GM12865 (cell line): ENCODE results near the gene KLK2.
"Not testable (repeated sequence)": the region's sequence is repeated elsewhere in the genome, so short reads cannot be mapped to it uniquely, and the experiment has no call there.

Source experiments
- DNase-seq: peaks from one replicate; pipeline ENCODE4 v3.0.0; 2010; ENCODE audit warnings: low read depth
- H3K4me3 ChIP-seq: 2 replicates; pipeline ENCODE4 v1.5.1; 2011; ENCODE audit warnings: mild to moderate bottlenecking, low read depth, low read length, control low read depth
- CTCF ChIP-seq: IDR thresholded peaks from 2 replicates; pipeline ENCODE4 v1.5.1; 2011; ENCODE audit warnings: low read length, control low read depth, low read depth, inconsistent platforms; ENCODE audit not compliant: insufficient read depth; ENCODE audit errors: missing control alignments

The KLK2 gene

GRCh38 chr19:50893047-50893736, 20.0 kb downstream of the KLK2 start:
- peak; percentile 35 for DNase-seq
- H3K4me3 ChIP-seq, result no peak overlapping the region
- TF ChIP-seq CTCF, result peak; percentile 16

GRCh38 chr19:50894478-50895356, 21.5 kb downstream of the KLK2 start:
- H3K4me3 ChIP-seq, result no peak overlapping the region
- no peak for TF ChIP-seq CTCF
- DNase-seq, result no peak

GRCh38 chr19:50896089-50896590, 22.9 kb downstream of the KLK2 start:
- H3K4me3 ChIP-seq, DNase-seq: not testable (repeated sequence)

GRCh38 chr19:50896591-50897190, 23.5 kb downstream of the KLK2 start:
- H3K4me3 ChIP-seq, result no peak overlapping the region; the same call in 1 of the 2 replicates
- no peak for TF ChIP-seq CTCF
- peak; percentile 97 for DNase-seq

- peak; percentile 80 for DNase-seq
- H3K4me3 ChIP-seq, result no peak overlapping the region; the same call in 1 of the 2 replicates
- no peak for TF ChIP-seq CTCF
Measured at GRCh38 chr19:50897191-50897607, 24.0 kb downstream of the KLK2 start.

- TF ChIP-seq CTCF, result peak; percentile 5
- no peak overlapping the region for H3K4me3 ChIP-seq
Measured at GRCh38 chr19:50897612-50898011, 24.4 kb downstream of the KLK2 start.

GRCh38 chr19:50898018-50898417, 24.8 kb downstream of the KLK2 start:
- no peak for TF ChIP-seq CTCF
- no peak overlapping the region for H3K4me3 ChIP-seq
- DNase-seq, result no peak

More at GRCh38 chr19:50897612-50898011, 24.4 kb downstream of the KLK2 start:
- peak; percentile 62 for DNase-seq
